HS-27A (cell line): ENCODE data around the gene C12orf42.

Experiments used
- DNase-seq: peaks from one replicate; pipeline ENCODE4 v3.0.0-alpha.2; 2012; ENCODE audit warnings: low read depth, missing footprints

C12orf42 gene

GRCh38 chr12:103495469-103496456 lies at the start of gene C12orf42:
Gene C12orf42, minus strand, starts transcription at chr12:103495968. Its CDS starts 17,542 bp downstream, at chr12:103478426.
- DNase-seq = no peak

- DNase-seq = no peak
These were observed 46.3 kb upstream of the C12orf42 start for GRCh38 chr12:103542078-103542477.

GRCh38 chr12:103540319-103540718 lies 44.6 kb upstream of the C12orf42 start:
- no peak for DNase-seq

- no peak for DNase-seq
These were observed 42.6 kb upstream of the C12orf42 start for GRCh38 chr12:103538397-103538796.

GRCh38 chr12:103530307-103531066 lies 34.7 kb upstream of the C12orf42 start:
- DNase-seq = no peak

GRCh38 chr12:103529306-103529705 lies 33.5 kb upstream of the C12orf42 start:
- no peak for DNase-seq

GRCh38 chr12:103524238-103524875 lies 28.6 kb upstream of the C12orf42 start:
- no peak for DNase-seq

- no peak for DNase-seq
These were observed 28.0 kb upstream of the C12orf42 start for GRCh38 chr12:103523771-103524170.

- no peak for DNase-seq
These were observed 25.0 kb upstream of the C12orf42 start for GRCh38 chr12:103520686-103521215.

GRCh38 chr12:103519632-103520031 lies 23.9 kb upstream of the C12orf42 start:
- no peak for DNase-seq

- no peak for DNase-seq
These were observed 23.1 kb upstream of the C12orf42 start for GRCh38 chr12:103518899-103519298.

- DNase-seq = no peak
These were observed 21.4 kb upstream of the C12orf42 start for GRCh38 chr12:103517161-103517560.

- DNase-seq = no peak
These were observed 19.6 kb upstream of the C12orf42 start for GRCh38 chr12:103515341-103515740.

GRCh38 chr12:103513875-103514274 lies 18.1 kb upstream of the C12orf42 start:
- DNase-seq = no peak

GRCh38 chr12:103505371-103506236 lies 9.8 kb upstream of the C12orf42 start:
- no peak for DNase-seq

- no peak for DNase-seq
These were observed 8.8 kb upstream of the C12orf42 start for GRCh38 chr12:103504606-103505005.

GRCh38 chr12:103503546-103504480 lies 8.0 kb upstream of the C12orf42 start:
- DNase-seq = no peak

- DNase-seq = no peak
These were observed 5.7 kb upstream of the C12orf42 start for GRCh38 chr12:103501447-103501846.

GRCh38 chr12:103499571-103499970 lies 3.8 kb upstream of the C12orf42 start:
- no peak for DNase-seq

GRCh38 chr12:103498990-103499389 lies 3.2 kb upstream of the C12orf42 start:
- no peak for DNase-seq
